ENCODE measurements around the gene SDK1. TPM values are rescaled to one million over a fixed set of nuclear protein-coding genes. Genes with fewer than 3 reads are reported as not detected.
A peak's percentile ranks its signal among the peaks of the same experiment; 100 is the strongest.

SDK1 gene
- total RNA-seq, 1 experiment from 2014 or later: 20.0 TPM

DNA sequence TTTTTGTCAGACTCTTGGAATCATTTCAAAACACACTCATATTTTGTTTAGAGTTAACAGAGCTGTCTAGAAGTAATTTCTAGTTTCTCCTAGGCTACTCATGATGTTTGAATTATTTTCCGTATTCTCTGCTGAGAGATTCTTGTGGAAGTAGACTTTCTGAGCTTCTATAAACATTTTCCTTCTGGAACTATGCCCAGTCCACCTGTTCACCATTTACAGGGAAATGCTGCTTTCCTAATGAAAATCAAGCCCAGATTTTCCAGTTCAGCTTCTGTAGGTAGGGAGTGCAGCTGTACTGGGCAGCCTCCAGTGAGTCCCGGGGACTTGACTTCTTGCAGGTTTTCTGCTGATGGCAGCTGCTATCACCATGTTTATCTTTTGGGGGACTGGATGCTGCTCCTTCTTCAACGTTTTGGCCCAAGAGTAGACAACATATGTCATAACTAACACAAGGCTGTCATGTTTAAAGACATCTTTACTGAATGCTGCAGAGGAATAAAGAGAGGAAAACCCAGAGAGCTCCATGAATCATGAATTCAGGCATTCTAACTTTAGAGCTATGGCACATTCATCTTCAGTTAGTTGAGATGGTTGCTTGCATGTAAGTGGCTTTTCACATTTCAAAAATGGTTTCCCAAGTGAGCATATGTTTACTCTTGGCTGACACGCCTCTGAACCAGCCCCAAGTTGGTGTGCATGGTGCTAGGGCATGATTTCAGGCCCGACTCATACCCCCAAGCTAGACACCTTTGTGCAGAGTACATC is 85.6 kb downstream of the SDK1 start:
- Mint-ChIP-seq H3K36me3 (ENCODE audit: insufficient read depth, unreplicated experiment) (no peaks in the 10 kb centered on the region), H3K27ac (ENCODE audit: unreplicated experiment) (no peak overlapping the region), H3K9me3 (ENCODE audit: low read depth, unreplicated experiment) (no peaks in the 10 kb centered on the region), H3K27me3 (ENCODE audit: unreplicated experiment) (no peaks in the 10 kb centered on the region), H3K4me1 (ENCODE audit: low read depth, unreplicated experiment) (no peaks in the 10 kb centered on the region), H3K4me3 (ENCODE audit: low read depth, unreplicated experiment) (no peak overlapping the region)
- CTCF ChIA-PET: interaction anchor here (1.7 kb wide), 1 partner anchor 10 kb away, joined by 6 read pairs; no protein-coding TSS in a partner anchor
- DNase-seq: no peak
- no TSS peak for BruUV-seq (replicated peaks)
- intact Hi-C loops (cut with micrococcal nuclease; ENCODE audit: unreplicated experiment): no loop called here
- TF ChIP-seq, protein P1, sequence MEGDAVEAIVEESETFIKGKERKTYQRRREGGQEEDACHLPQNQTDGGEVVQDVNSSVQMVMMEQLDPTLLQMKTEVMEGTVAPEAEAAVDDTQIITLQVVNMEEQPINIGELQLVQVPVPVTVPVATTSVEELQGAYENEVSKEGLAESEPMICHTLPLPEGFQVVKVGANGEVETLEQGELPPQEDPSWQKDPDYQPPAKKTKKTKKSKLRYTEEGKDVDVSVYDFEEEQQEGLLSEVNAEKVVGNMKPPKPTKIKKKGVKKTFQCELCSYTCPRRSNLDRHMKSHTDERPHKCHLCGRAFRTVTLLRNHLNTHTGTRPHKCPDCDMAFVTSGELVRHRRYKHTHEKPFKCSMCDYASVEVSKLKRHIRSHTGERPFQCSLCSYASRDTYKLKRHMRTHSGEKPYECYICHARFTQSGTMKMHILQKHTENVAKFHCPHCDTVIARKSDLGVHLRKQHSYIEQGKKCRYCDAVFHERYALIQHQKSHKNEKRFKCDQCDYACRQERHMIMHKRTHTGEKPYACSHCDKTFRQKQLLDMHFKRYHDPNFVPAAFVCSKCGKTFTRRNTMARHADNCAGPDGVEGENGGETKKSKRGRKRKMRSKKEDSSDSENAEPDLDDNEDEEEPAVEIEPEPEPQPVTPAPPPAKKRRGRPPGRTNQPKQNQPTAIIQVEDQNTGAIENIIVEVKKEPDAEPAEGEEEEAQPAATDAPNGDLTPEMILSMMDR (IDR thresholded peaks at IDR 0.05; ENCODE audit: unreplicated experiment): no peak

- TF ChIP-seq, protein P1 (IDR thresholded peaks at IDR 0.05; ENCODE audit: unreplicated experiment): no peak
- Mint-ChIP-seq H3K4me3 (ENCODE audit: low read depth, unreplicated experiment) (no peak overlapping the region), H3K36me3 (ENCODE audit: insufficient read depth, unreplicated experiment) (no peaks in the 10 kb centered on the region), H3K4me1 (ENCODE audit: low read depth, unreplicated experiment) (no peaks in the 10 kb centered on the region), H3K27ac (ENCODE audit: unreplicated experiment) (peak overlapping the region; percentile 8), H3K9me3 (ENCODE audit: low read depth, unreplicated experiment) (peaks cover 14% of the 10 kb centered on the region), H3K27me3 (ENCODE audit: unreplicated experiment) (no peaks in the 10 kb centered on the region)
- intact Hi-C loops (cut with micrococcal nuclease; ENCODE audit: unreplicated experiment): no loop called here
- CTCF ChIA-PET: interaction anchor here (0.6 kb wide), 1 partner anchor 28 kb away, joined by 3 read pairs; no protein-coding TSS in a partner anchor
- DNase-seq: no peak
- BruUV-seq (replicated peaks): no TSS peak
Observed at GRCh38 chr7:3393862-3394261, 92.8 kb downstream of the SDK1 start.

DNA sequence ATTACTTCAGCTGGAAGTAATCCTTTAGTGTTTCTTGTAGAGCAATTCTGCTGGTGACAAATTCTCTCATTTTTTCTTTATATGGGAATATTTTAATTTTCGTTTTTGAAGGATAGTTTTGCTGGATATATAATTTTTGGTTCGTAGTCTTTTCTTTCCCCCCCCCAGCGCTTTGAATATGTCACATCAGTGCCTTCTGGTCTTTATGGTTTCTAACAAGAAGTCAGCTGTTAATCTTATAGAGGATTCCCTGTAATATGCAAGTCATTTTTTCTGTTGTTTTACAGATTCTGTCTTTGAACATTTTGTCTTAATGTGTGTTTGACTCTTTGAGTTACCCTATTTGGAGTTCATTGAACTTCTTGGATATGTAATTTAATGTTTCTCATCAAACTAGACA is 96.3 kb downstream of the SDK1 start:
- TF ChIP-seq, protein P1 (IDR thresholded peaks at IDR 0.05; ENCODE audit: unreplicated experiment): no peak
- H3K36me3 Mint-ChIP-seq (ENCODE audit: insufficient read depth, unreplicated experiment): no peaks in the 10 kb centered on the region
- H3K4me3 Mint-ChIP-seq (ENCODE audit: low read depth, unreplicated experiment): no peak overlapping the region
- H3K27ac Mint-ChIP-seq (ENCODE audit: unreplicated experiment): no peak overlapping the region
- no peak for DNase-seq
- intact Hi-C loops (cut with micrococcal nuclease; ENCODE audit: unreplicated experiment): no loop called here
- H3K4me1 Mint-ChIP-seq (ENCODE audit: low read depth, unreplicated experiment): no peaks in the 10 kb centered on the region
- BruUV-seq (replicated peaks): no TSS peak
- CTCF ChIA-PET: interaction anchor here (2.5 kb wide), 1 partner anchor 11 kb away, joined by 6 read pairs; no protein-coding TSS in a partner anchor
- peaks cover 17% of the 10 kb centered on the region for H3K9me3 Mint-ChIP-seq (ENCODE audit: low read depth, unreplicated experiment)
- H3K27me3 Mint-ChIP-seq (ENCODE audit: unreplicated experiment): no peaks in the 10 kb centered on the region

DNA sequence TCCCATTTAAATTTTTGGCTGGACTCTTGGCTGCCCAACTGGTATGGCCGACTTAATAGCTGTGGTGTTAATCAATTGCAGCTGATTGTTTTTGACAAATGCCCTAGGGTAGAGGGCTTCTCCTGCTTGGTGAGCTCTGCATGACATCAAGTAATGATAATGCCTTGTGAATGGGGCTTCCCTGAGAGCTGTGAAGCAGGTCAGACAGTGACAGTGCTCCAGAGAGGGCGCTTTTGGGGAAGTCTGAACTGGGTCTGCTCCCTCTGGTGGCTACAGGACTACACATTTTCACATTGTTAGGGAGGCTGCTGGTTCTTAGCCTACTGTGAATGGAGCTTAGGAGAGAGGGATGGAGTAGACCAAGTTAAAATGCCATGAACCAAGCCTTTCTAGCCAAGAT is 98.8 kb downstream of the SDK1 start:
- CTCF ChIA-PET: interaction anchor here (0.6 to 1.1 kb wide), 4 partner anchors 97 to 713 kb away, joined by 3 to 4 read pairs (median 4); partner anchors contain the start of gene SDK1
- intact Hi-C loops (cut with micrococcal nuclease; ENCODE audit: unreplicated experiment): loop anchor here (5.0 kb wide), 1 partner anchor 98 kb away; the partner anchor contains the start of gene SDK1
- DNase-seq: peak; percentile 39
- H3K27ac Mint-ChIP-seq (ENCODE audit: unreplicated experiment): no peak overlapping the region
- TF ChIP-seq, protein P1 (IDR thresholded peaks at IDR 0.05; ENCODE audit: unreplicated experiment): peak; percentile 47
- peaks cover 17% of the 10 kb centered on the region for H3K9me3 Mint-ChIP-seq (ENCODE audit: low read depth, unreplicated experiment)
- no peaks in the 10 kb centered on the region for H3K27me3 Mint-ChIP-seq (ENCODE audit: unreplicated experiment)
- H3K4me3 Mint-ChIP-seq (ENCODE audit: low read depth, unreplicated experiment): no peak overlapping the region
- no peaks in the 10 kb centered on the region for H3K36me3 Mint-ChIP-seq (ENCODE audit: insufficient read depth, unreplicated experiment)
- no TSS peak for BruUV-seq (replicated peaks)
- H3K4me1 Mint-ChIP-seq (ENCODE audit: low read depth, unreplicated experiment): peaks cover 19% of the 10 kb centered on the region
